ENCODE data around the gene COL1A2. TPM values are rescaled to one million over a fixed set of nuclear protein-coding genes. Genes with fewer than 3 reads are reported as not detected.

Gene COL1A2
- total RNA-seq, 1 experiment from 2014 or later: 42.1 TPM

DNA sequence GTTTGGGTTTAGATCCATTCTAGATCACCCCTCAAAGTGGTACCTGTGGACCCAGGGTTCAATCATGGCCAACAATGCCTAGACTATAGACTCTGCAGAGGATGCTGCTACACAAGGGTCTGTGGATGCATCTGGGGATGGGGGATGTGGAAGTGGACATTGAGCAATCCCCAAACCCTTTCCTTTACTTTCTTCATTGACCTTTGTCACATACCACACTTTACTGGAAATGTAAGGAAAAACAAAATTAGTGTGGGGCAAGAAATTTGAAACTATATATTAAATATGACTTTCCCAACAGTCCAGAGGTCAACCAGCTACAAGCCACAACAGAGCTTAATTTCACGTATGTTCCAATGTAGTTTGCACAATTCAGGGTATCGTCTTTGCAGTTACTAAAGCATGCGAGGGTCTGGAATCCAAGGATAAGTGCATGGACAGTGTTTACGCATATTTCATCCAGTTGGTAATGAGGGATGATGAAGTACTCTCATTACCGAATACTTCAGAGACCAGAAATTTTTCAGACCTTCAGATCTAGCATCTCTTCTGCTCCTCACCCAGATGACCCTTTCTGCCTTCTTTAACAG is 81.7 kb downstream of the COL1A2 start:
- no peaks in the 10 kb centered on the region for H3K23me2 ChIP-seq (ENCODE audit: insufficient read length, low read depth, low read length, poor library complexity, severe bottlenecking)
- no peak overlapping the region for H2BK5ac ChIP-seq (ENCODE audit: insufficient read length, low read length)

More for the DNA sequence above, 81.7 kb downstream of the COL1A2 start:
- no peak overlapping the region for H3T11ph ChIP-seq (ENCODE audit: low read length)
- no peaks in the 10 kb centered on the region for H3K36me3 Mint-ChIP-seq (ENCODE audit: insufficient read depth in 1 of 3, low read depth in 3 of 3)
- no peak overlapping the region for H2AK5ac ChIP-seq (ENCODE audit: insufficient read length, low read length)
- no peak overlapping the region for H3K18ac ChIP-seq (ENCODE audit: insufficient read length, low read depth, low read length)
- no peaks in the 10 kb centered on the region for H3K79me2 ChIP-seq (ENCODE audit: insufficient read depth, low read length)
- no peaks in the 10 kb centered on the region for H3K27me3 ChIP-seq (ENCODE audit: insufficient read depth, low read length)
- no peak overlapping the region for H3K27ac ChIP-seq (ENCODE audit: insufficient read length, low read depth, low read length)
- no peaks in the 10 kb centered on the region for H3K79me1 ChIP-seq (ENCODE audit: insufficient read depth, low read depth, low read length, poor library complexity, severe bottlenecking)
- H3K4ac ChIP-seq (ENCODE audit: low read depth, low read length): no peak overlapping the region
- no peaks in the 10 kb centered on the region for H3K9me3 ChIP-seq (ENCODE audit: control insufficient read depth, low read depth, low read length)
- no peak overlapping the region for H2BK120ac ChIP-seq (ENCODE audit: low read depth, low read length, poor library complexity, severe bottlenecking)
- no peak overlapping the region for H3K23ac ChIP-seq (ENCODE audit: insufficient read length, low read depth, low read length)
- TF ChIP-seq, protein P1, sequence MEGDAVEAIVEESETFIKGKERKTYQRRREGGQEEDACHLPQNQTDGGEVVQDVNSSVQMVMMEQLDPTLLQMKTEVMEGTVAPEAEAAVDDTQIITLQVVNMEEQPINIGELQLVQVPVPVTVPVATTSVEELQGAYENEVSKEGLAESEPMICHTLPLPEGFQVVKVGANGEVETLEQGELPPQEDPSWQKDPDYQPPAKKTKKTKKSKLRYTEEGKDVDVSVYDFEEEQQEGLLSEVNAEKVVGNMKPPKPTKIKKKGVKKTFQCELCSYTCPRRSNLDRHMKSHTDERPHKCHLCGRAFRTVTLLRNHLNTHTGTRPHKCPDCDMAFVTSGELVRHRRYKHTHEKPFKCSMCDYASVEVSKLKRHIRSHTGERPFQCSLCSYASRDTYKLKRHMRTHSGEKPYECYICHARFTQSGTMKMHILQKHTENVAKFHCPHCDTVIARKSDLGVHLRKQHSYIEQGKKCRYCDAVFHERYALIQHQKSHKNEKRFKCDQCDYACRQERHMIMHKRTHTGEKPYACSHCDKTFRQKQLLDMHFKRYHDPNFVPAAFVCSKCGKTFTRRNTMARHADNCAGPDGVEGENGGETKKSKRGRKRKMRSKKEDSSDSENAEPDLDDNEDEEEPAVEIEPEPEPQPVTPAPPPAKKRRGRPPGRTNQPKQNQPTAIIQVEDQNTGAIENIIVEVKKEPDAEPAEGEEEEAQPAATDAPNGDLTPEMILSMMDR (conservative IDR thresholded peaks at IDR 0.05): no peak
- H3K27ac Mint-ChIP-seq: no peak overlapping the region
- no peak overlapping the region for H2AFZ ChIP-seq (ENCODE audit: low read length)
- no peak overlapping the region for H3K9ac ChIP-seq (ENCODE audit: extremely low read depth, insufficient read length, low read length)
- H3K4me3 Mint-ChIP-seq: no peak overlapping the region
- no peak overlapping the region for H3K14ac ChIP-seq (ENCODE audit: insufficient read depth, low read length)
- WGBS (ENCODE audit: extremely low coverage, insufficient read length, low lambda C conversion rate): no CpG with 5 or more reads among the region's 5 CpGs
- H3K9me3 Mint-ChIP-seq: peaks cover 0 to 4% of the 10 kb centered on the region in 2 experiments; a peak in 3 of 5 replicates
- no peaks in the 10 kb centered on the region for H3K4me1 ChIP-seq (ENCODE audit: insufficient read depth, low read length)
- DNase-seq: no peak
- H2BK15ac ChIP-seq (ENCODE audit: low read depth, low read length): no peak overlapping the region
- H4K5ac ChIP-seq (ENCODE audit: insufficient read length, low read depth, low read length): no peak overlapping the region
- no peak overlapping the region for H2BK12ac ChIP-seq (ENCODE audit: insufficient read length, low read depth, low read length)
- no peaks in the 10 kb centered on the region for H4K20me1 ChIP-seq (ENCODE audit: control insufficient read depth, insufficient read depth, insufficient read length)
- H4K8ac ChIP-seq (replicated peaks; ENCODE audit: insufficient read length, low read depth, low read length): no peak overlapping the region
- no peak overlapping the region for H3K56ac ChIP-seq (ENCODE audit: insufficient read length, low read depth, low read length)
- no peaks in the 10 kb centered on the region for H3K4me1 Mint-ChIP-seq
- no peak overlapping the region for H3K4me2 ChIP-seq (ENCODE audit: insufficient read depth, insufficient read length, low read length)
- H3K27me3 Mint-ChIP-seq (ENCODE audit: low read depth): no peaks in the 10 kb centered on the region
- H4K91ac ChIP-seq (ENCODE audit: insufficient read length, low read depth, low read length): no peak overlapping the region
- no peak overlapping the region for H2BK20ac ChIP-seq (ENCODE audit: low read depth, low read length, poor library complexity, severe bottlenecking)

Measured in H9 (cell line).